ENCODE results near the gene EXOC4. TPM values are rescaled to one million over a fixed set of nuclear protein-coding genes. Genes with fewer than 3 reads are reported as not detected.

The EXOC4 gene
- total and polyA plus RNA-seq, 2 of the 13 experiments (the other 11 are each of a cell fraction or from before 2014, with no cell fraction given) = 22.5 to 39.0 TPM

DNA sequence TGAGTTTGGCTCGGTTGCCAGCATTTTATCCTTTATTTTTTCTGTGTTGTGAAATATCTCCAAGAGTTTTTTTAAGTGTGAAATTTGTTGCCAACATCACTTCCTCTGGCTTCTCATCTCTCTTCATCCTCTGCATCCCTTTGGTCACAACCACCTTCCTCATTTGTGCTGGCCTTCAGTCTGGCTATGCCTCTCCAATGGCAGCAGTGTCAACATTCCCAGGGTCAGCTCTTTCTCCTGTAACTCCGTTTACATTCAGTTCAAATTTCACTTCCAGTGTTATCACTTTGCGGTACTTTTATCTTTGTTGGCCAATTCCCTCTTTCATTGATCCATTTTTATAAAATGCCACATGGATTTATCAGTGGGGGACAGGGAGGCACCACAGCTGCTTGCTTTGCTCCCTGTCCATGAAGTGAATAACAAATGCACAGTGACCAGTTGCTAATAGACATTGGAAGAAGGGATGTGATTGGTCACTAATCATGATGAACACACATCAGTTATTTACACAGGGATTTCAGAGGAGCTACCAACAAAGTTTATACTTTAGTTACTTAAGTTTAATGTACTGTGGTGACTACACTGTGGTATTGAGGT is 562.8 kb downstream of the EXOC4 start (continued):
- TF ChIP-seq, protein P1, sequence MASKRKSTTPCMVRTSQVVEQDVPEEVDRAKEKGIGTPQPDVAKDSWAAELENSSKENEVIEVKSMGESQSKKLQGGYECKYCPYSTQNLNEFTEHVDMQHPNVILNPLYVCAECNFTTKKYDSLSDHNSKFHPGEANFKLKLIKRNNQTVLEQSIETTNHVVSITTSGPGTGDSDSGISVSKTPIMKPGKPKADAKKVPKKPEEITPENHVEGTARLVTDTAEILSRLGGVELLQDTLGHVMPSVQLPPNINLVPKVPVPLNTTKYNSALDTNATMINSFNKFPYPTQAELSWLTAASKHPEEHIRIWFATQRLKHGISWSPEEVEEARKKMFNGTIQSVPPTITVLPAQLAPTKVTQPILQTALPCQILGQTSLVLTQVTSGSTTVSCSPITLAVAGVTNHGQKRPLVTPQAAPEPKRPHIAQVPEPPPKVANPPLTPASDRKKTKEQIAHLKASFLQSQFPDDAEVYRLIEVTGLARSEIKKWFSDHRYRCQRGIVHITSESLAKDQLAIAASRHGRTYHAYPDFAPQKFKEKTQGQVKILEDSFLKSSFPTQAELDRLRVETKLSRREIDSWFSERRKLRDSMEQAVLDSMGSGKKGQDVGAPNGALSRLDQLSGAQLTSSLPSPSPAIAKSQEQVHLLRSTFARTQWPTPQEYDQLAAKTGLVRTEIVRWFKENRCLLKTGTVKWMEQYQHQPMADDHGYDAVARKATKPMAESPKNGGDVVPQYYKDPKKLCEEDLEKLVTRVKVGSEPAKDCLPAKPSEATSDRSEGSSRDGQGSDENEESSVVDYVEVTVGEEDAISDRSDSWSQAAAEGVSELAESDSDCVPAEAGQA (IDR thresholded peaks at IDR 0.05; ENCODE audit: low read depth) = peak; percentile 36; the same call in 1 of the 2 replicates
- TF ChIP-seq, protein P1 (CRISPR knock-in tag; IDR thresholded peaks at IDR 0.05; ENCODE audit: borderline replicate concordance) = no peak
- peak; percentile 41; the same call in 1 of the 2 replicates for TF ChIP-seq ZNF124 (CRISPR knock-in tag; IDR thresholded peaks at IDR 0.05)
- peak; percentile 67; the same call in 1 of the 2 replicates for TF ChIP-seq EHMT2 (IDR thresholded peaks at IDR 0.05; ENCODE audit: borderline replicate concordance, low read depth, low read length)
- peak; percentile 92 for TF ChIP-seq CBFB (CRISPR knock-in tag; IDR thresholded peaks at IDR 0.05)
- no peak for TF ChIP-seq PHF8 (CRISPR knock-in tag; IDR thresholded peaks at IDR 0.05)
- 0 out of 2 replicates have a peak, but pooled peaks have one; percentile 22 for TF ChIP-seq HIC2 (CRISPR knock-in tag; IDR thresholded peaks at IDR 0.05; ENCODE audit: low read depth)
- no peak for TF ChIP-seq TEAD2 (CRISPR knock-in tag; IDR thresholded peaks at IDR 0.05)
- no peak for TF ChIP-seq ZNF34 (CRISPR knock-in tag; IDR thresholded peaks at IDR 0.05; ENCODE audit: borderline replicate concordance)
- no peak for TF ChIP-seq ZNF180 (CRISPR knock-in tag; IDR thresholded peaks at IDR 0.05; ENCODE audit: borderline replicate concordance, low read depth)
- TF ChIP-seq, protein P2, sequence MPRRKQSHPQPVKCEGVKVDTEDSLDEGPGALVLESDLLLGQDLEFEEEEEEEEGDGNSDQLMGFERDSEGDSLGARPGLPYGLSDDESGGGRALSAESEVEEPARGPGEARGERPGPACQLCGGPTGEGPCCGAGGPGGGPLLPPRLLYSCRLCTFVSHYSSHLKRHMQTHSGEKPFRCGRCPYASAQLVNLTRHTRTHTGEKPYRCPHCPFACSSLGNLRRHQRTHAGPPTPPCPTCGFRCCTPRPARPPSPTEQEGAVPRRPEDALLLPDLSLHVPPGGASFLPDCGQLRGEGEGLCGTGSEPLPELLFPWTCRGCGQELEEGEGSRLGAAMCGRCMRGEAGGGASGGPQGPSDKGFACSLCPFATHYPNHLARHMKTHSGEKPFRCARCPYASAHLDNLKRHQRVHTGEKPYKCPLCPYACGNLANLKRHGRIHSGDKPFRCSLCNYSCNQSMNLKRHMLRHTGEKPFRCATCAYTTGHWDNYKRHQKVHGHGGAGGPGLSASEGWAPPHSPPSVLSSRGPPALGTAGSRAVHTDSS (CRISPR knock-in tag; conservative IDR thresholded peaks at IDR 0.05) = no peak
- peak; percentile 76; the same call in 1 of the 2 replicates for TF ChIP-seq SMAD3 (CRISPR knock-in tag; IDR thresholded peaks at IDR 0.05)
- peak; percentile 93 for TF ChIP-seq ZNF3 (CRISPR knock-in tag; IDR thresholded peaks at IDR 0.05)
- 0 out of 2 replicates have a peak, but pooled peaks have one; percentile 5 for TF ChIP-seq ZFP1 (CRISPR knock-in tag; IDR thresholded peaks at IDR 0.05)
- TF ChIP-seq ZNF75D (CRISPR knock-in tag; IDR thresholded peaks at IDR 0.05; ENCODE audit: borderline replicate concordance) = no peak
- no peak for TF ChIP-seq ZNF720 (CRISPR knock-in tag; IDR thresholded peaks at IDR 0.05)
- TF ChIP-seq KDM5A (IDR thresholded peaks at IDR 0.05; ENCODE audit: borderline replicate concordance, low read length) = no peak
- peak; percentile 56; the same call in 1 of the 2 replicates for TF ChIP-seq ZNF614 (CRISPR knock-in tag; IDR thresholded peaks at IDR 0.05; ENCODE audit: borderline replicate concordance)
- TF ChIP-seq ZXDC (CRISPR knock-in tag; IDR thresholded peaks at IDR 0.05) = no peak

All from HepG2 (cell line).